G401 (cell line): ENCODE results near the gene SRGN. TPM values are rescaled to one million over a fixed set of nuclear protein-coding genes. Genes with fewer than 3 reads are reported as not detected.

Source experiments
- DNase-seq: peaks from one replicate; pipeline ENCODE4 v3.0.0-alpha.2; 2015; ENCODE audit warnings: low spot score
- in situ Hi-C: cut with HindIII; loops from 2 replicates; pipeline ENCODE4 v1.10.0; 2016; ENCODE audit warnings: low sequenced_read_pairs, mixed read lengths
- total RNA-seq: library from RNA; depleted of rRNA; stranded (reverse); fragments of >200 nt; shearing (Covaris generic); gene quantifications from 2 replicates; pipeline ENCODE4 v1.2.3, GENCODE V29; 2014

The SRGN gene
- total RNA-seq, 1 experiment from 2014 or later: 0.34 TPM

DNA sequence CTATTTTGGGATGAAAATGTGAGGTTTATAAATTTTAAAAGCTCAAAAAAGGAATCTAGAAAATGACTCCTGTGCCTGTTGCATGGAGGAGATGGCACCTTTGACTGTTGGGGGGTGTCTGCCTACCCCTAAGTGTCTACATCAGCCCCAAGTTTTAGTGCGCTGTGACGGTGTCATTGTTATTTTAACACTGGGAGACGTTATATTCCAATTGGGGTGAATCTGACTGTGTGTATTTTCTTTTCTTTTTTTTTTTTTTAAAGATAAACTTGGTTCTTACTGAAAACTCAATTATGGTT, 517 bp downstream of the SRGN start:
- in situ Hi-C loops: no loop called here
- no peak for DNase-seq

GRCh38 chr10:69088801-69089501, 1.0 kb downstream of the SRGN start:
- in situ Hi-C loops: no loop called here
- DNase-seq: no peak

DNA sequence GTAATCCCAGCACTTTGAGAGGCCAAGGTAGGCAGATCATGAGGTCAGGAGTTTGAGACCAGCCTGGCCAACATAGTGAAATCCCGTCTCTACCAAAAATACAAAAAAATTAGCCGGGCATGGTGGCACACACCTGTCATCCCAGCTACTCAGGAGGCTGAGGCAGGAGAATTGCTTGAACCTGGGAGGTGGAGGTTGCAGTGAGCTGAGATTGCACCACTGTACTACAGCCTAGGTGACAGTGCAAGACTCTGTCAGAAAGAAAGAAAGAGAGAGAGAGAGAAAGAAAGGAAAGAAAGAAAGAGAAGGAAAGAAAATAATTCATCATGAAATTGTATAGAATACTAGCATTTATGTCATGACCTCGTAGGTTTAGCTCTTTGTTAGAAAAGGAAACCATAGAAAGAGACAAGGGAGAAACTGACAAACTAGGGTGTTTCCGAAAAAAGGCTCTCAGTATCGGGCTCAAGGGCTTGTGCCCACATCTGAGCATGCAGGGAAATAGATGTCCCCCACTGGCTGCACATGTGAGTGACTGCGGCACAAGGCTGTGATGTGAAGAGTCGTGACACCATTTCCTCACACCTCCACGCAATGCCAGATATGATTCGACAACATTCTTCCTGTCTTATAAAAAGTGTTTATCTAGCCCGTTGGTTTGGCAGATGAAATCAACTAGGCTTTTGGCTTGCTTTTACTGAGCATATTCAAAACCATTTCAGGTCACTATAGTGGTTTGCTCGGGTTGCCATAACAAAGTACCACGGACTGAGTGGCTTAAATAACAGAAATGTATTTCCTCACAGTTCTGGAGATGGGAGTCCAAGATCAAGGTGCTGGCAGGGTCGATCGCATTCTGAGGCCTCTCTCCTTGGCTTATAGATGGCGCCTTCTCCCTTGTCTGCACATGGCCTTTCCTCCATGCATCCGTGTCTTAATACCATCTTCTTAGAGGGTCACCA, 2.0 kb downstream of the SRGN start:
- in situ Hi-C loops: no loop called here

DNA sequence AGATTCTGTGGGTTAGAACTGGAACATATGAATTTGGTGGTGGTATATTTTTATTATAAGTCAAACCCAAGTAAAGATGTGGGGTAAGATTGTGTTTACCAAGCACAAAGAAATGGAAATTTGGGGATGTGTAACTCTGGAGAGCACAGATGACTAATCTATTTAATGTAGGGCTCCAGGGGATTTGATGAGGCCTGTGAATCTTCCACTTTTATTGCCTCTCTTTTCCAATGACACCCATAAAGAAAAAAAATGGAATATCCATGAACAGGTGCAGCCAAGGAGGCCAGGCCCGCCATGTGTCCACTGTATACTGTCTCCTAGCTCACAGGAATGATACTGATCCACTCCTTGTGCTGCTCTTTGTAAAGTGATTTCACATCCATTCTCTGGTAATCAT, 2.8 kb downstream of the SRGN start:
- DNase-seq: no peak
- in situ Hi-C loops: no loop called here

More for the DNA sequence above, 2.0 kb downstream of the SRGN start:
- no peak for DNase-seq

GRCh38 chr10:69091143-69091651, 3.3 kb downstream of the SRGN start:
- in situ Hi-C loops: no loop called here
- DNase-seq: no peak

DNA sequence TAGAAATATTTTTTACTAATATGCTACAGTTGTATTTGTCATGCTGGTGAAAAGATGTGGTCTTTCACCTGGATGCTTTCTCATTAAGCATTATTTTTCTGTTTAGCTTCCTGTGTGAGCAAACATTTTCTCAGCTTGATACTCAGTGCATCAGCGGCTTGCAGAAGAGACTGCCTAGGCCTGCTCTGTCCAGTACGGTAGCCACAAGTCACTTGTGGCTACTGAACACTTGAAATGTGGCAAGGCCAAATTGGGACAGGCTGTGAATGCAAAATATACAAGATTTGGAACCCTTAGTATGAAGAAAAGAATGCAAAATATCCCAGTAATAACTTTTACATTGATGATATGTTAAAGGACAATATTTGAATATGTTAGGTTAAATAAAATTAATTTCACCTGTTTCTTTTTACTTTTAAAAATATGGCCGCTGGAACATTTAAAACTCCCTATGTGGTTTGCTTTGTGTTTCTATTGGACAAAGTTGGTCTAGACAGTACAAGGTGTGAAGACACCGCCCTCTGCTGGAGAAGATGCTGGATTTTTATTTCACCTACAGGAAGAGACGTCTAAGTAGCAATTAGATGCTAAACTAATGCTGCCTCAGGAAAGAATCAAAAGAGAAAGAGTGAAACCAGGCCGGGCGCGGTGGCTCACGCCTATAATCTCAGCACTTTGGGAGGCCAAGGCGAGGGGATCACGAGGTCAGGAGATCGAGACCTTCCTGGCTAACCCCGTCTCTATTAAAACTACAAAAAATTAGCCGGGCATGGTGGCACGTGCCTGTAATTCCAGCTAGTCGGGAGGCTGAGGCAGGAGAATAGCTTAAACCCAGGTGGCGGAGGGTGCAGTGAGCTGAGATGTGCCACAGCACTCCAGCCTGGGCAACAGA, 5.3 kb downstream of the SRGN start:
- peak; percentile 50 for DNase-seq
- in situ Hi-C loops: no loop called here

GRCh38 chr10:69093933-69094332, 6.0 kb downstream of the SRGN start:
- no peak for DNase-seq
- in situ Hi-C loops: no loop called here

GRCh38 chr10:69096045-69096444, 8.1 kb downstream of the SRGN start:
- no peak for DNase-seq
- in situ Hi-C loops: no loop called here

GRCh38 chr10:69097729-69098128, 9.8 kb downstream of the SRGN start:
- in situ Hi-C loops: no loop called here

GRCh38 chr10:69100136-69100872, 12.4 kb downstream of the SRGN start:
- in situ Hi-C loops: no loop called here
- no peak for DNase-seq

More at GRCh38 chr10:69097729-69098128, 9.8 kb downstream of the SRGN start:
- no peak for DNase-seq

- in situ Hi-C loops: no loop called here
- DNase-seq: no peak
Measured at GRCh38 chr10:69101451-69102095, 13.7 kb downstream of the SRGN start.

- DNase-seq: no peak
- in situ Hi-C loops: no loop called here
Measured at GRCh38 chr10:69102440-69102839, 14.5 kb downstream of the SRGN start.

- in situ Hi-C loops: no loop called here
- DNase-seq: no peak
Measured at GRCh38 chr10:69103784-69104183, 15.9 kb downstream of the SRGN start.

DNA sequence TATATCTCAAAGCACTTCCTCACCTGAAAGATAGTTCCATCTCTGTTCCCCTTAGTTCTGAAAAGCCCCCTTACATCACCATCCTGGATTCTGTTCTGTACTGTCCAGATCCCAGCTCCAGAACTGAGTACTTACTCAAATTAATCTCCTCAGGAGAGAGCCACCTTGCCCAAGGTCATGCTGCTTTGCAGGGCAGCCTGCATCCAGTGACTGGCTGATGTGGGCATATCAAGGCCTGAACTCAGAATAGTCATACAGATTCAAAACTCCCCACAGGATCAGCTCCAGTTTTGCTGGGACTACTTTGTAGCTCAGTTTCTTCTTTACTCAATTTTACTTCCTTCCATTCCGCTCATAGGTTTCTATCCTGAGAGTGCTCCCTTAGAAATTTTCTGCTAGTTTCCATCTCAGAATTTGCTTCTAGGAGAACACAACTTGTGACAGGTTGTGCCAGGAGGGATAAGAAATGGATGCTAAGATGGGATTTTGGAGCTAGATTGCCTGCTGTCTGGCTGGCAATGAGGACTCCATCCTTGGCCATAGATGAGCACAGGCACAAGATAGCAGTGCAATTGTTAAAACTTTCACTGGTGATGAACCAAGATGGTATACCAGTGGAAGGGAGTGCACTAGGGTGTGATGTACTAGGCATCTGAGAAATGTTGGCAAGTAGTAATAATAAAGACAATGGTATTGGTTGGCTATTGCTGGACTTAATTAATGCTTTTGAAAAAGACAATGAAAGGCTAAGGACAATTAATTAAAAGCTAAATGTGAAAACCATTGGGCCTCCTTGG, 17.3 kb downstream of the SRGN start:
- in situ Hi-C loops: no loop called here
- DNase-seq: no peak

GRCh38 chr10:69107176-69107490, 19.2 kb downstream of the SRGN start:
- in situ Hi-C loops: no loop called here
- no peak for DNase-seq

DNA sequence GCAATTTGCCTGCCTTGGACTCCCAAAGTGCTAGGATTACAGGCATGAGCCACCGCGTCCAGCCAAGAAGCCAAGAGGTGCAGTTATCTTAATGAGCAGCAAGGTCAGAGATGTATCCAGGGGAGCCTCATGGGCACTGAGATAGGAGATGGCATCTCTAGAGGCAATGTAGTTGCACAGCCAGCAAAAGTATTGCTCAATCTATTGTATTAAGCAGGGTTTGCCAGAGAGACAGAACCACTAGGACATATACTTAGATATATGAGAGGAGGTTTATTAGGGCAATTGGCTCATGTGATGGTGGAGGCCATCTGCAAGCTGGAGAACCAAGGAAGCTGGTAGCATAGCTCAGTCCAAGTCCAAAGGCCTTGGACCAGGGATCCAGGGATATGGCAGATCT, 19.8 kb downstream of the SRGN start:
- DNase-seq: no peak
- in situ Hi-C loops: no loop called here

DNA sequence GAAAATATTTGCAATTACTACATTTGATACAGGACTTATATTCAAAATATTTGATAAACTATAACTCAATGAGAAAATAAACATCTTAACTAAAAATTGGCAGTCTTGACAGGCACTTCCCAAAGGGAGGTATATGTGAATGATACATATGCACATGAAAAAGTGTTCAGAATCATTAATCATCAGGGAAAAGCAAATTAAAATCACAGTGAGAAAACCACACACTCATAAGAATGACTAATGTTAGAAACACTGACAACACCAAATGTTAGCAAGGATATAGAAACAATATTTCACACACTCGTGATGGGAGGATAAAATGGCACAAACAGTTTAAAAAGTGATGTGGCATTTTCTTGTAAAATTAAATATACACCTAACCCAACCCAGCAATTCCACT, 32.0 kb downstream of the SRGN start:
- no peak for DNase-seq

DNA sequence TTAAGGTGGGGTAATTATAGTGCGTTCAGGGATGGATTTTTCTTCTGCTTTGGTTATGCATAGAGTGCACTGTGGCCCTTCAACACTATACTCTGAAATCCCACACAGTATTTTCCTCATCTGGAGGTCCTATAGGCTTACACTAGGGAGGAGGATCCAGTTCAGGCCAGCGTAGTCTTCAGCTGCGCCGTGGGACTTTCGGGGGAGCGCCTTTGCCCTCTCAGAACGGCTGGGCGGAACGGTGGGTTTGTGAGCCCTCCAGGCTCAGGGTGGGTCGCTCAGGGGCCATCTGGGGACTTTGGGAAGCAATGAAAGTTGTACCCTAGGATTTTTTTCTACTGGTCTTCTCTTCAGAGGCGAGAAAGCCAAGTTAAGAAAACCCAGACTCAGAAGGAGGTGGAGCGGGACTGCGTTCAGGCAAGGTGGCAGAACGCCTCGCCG, 35.4 kb downstream of the SRGN start:
- in situ Hi-C loops: no loop called here
- no peak for DNase-seq

More for the DNA sequence above, 32.0 kb downstream of the SRGN start:
- in situ Hi-C loops: no loop called here
